Stomach (tissue), 4 donors: ENCODE results near the gene SH3TC1.

Experiments
- POLR2A ChIP-seq, 4 donors: fragments of 450-650 bp; IDR thresholded peaks; one replicate each; pipeline ENCODE4 v1.6.1; 2016; ENCODE audit warnings: antibody characterized with exemption in 4 of 4, control low read depth in 2 of 4, mild to moderate bottlenecking in 1 of 4, moderate library complexity in 1 of 4
- POLR2AphosphoS5 ChIP-seq, 3 donors: sonication (generic); formaldehyde crosslinking; IDR thresholded peaks; one replicate each; pipeline ENCODE4 v1.6.1; 2016; ENCODE audit warnings: antibody characterized with exemption in 3 of 3
- TF ChIP-seq, protein P1 (sequence below), 7 experiments: fragments of 450-650 bp in 4 of 7; fragments of 200-600 bp in 3 of 7; sonication (generic) in 3 of 7; IDR thresholded peaks; one replicate each; pipeline ENCODE4 v1.5.1; 2016 to 2019; ENCODE audit warnings: antibody characterized with exemption in 7 of 7, control low read depth in 2 of 7, mild to moderate bottlenecking in 1 of 7

DNA sequence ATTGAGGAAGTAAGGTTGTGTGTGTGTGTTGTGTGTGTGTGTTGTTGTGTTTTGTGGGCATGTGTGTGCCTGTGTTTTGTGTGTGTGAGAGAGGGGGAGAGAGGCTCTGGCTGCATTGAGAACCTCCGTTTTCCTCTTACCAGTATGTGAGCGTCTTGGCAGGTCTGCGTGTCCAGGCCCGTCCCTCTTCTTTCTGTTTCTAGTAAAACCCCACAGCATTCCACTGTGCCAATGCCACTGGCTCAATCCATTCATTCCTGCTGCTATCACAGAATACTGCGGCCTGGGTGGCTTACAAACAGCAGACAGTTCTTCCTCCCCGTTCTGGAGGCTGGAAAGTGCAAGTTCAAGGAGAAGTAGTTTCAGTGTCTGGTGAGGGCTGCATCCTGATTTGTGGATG, 55.0 kb downstream of the SH3TC1 start:
- TF ChIP-seq POLR2A (IDR thresholded peaks at IDR 0.05), result no peak
- TF ChIP-seq POLR2AphosphoS5 (IDR thresholded peaks at IDR 0.05), result no peak
- TF ChIP-seq, protein P1, sequence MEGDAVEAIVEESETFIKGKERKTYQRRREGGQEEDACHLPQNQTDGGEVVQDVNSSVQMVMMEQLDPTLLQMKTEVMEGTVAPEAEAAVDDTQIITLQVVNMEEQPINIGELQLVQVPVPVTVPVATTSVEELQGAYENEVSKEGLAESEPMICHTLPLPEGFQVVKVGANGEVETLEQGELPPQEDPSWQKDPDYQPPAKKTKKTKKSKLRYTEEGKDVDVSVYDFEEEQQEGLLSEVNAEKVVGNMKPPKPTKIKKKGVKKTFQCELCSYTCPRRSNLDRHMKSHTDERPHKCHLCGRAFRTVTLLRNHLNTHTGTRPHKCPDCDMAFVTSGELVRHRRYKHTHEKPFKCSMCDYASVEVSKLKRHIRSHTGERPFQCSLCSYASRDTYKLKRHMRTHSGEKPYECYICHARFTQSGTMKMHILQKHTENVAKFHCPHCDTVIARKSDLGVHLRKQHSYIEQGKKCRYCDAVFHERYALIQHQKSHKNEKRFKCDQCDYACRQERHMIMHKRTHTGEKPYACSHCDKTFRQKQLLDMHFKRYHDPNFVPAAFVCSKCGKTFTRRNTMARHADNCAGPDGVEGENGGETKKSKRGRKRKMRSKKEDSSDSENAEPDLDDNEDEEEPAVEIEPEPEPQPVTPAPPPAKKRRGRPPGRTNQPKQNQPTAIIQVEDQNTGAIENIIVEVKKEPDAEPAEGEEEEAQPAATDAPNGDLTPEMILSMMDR (IDR thresholded peaks at IDR 0.05), result no peak
